ENCODE data around the gene UBE2G2.

DNA sequence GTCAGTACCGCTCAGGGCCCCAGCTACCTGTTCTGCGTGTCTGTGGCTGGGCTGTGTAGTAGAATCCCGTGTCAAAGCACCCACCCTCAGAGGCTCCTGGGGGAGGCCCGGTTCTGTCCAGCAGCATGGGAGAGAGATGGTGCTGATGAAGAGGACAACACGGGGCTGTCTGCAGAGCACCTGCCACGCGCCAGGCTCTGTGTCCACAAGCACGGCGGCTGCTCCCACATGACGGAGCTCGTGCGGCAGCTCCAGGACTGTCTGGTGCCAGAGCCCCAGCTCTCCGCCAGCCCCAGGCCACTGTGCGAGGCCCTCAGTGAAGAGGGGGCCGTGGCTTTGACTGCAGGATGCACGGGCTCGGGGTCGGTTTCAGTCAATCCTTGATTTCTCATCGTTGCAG, 48.3 kb downstream of the UBE2G2 start:
- TF ChIP-seq SPI1 (IDR thresholded peaks at IDR 0.05; ENCODE audit: low read depth, low read length) (no peak), POLR2A (IDR thresholded peaks at IDR 0.05; ENCODE audit: low read depth, low read length) (no peak)

All from GM12891 (cell line).